HG02973 (cell line): ENCODE results near the gene SDR42E1.
"Not testable (repeated sequence)": the region's sequence is repeated elsewhere in the genome, so short reads cannot be mapped to it uniquely, and the experiment has no call there.

Source experiments
- ATAC-seq: cut with Tn5 transposase; IDR thresholded peaks from one replicate; pipeline ENCODE4 v1.9.1; 2021; ENCODE audit warnings: moderate library complexity; ENCODE audit not compliant: unreplicated experiment

Gene SDR42E1

DNA sequence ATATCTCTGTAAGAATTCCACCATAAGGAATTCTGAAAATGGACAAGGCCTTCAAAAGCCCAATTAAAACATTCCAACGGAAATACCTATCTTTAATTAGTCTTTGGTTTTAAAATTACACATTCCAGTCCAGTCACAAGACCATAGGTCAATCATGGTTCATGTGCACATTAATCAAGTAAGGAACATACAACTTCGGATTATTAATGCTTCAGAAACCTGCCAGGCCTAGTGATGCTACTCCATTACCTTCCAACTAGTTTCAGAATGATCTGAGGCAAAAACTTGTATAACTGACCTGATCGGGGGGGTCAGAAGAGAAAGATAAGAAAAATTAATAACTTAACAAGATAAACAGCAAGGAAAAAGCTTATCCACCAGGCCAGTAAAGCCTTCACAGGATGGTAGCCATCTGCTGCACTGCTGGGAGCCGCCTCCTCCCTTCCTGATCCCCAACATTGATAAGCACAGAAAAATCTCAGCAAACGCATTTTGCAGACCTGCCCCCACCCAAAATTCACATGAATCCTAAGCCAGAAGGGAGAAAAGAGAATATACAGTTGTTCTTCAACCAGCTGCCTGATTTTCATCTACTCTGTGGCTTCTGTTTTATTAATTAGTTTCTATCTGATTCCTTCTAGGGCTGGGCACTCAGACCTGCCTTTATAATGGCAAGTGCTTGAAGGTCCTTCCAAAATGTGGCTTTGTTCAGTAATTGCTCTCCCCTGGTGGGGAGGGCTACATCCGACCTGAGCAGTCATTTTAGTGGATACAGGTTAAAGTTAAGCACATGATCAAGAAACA, 6.0 kb downstream of the SDR42E1 start:
- ATAC-seq = no peak

GRCh38 chr16:82004601-82005000, 6.7 kb downstream of the SDR42E1 start:
- no peak for ATAC-seq

GRCh38 chr16:82002831-82003230, 8.4 kb downstream of the SDR42E1 start:
- no peak for ATAC-seq

- ATAC-seq = no peak
These were observed 13.5 kb downstream of the SDR42E1 start for GRCh38 chr16:81997738-81998137.

GRCh38 chr16:81996664-81997509, 14.4 kb downstream of the SDR42E1 start:
- no peak for ATAC-seq

DNA sequence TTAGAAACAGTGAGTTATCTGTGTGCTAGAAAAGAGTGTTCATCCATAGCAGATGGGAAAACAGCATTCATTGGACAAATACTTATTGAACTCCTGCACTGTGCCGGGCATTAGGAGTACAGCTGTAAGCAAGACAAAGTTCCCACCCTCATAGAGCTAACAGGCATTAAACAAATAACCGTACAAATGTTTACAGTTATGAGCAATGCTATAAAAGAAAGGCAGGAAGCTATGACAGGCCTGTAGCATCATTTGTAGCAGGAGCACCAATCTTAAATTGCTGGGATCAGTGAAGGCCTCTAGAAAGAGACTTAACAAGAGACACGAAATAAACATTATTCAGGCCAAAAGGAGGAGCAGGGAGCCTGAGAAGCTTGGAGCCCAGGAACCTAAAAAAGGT, 15.6 kb downstream of the SDR42E1 start:
- no peak for ATAC-seq

- no peak for ATAC-seq
These were observed 16.8 kb downstream of the SDR42E1 start for GRCh38 chr16:81994485-81994884.

GRCh38 chr16:81992859-81993258, 18.4 kb downstream of the SDR42E1 start:
- no peak for ATAC-seq

- ATAC-seq = no peak
These were observed 23.6 kb downstream of the SDR42E1 start for GRCh38 chr16:81987706-81988105.

- ATAC-seq = no peak
These were observed 24.1 kb downstream of the SDR42E1 start for GRCh38 chr16:81987121-81987520.

DNA sequence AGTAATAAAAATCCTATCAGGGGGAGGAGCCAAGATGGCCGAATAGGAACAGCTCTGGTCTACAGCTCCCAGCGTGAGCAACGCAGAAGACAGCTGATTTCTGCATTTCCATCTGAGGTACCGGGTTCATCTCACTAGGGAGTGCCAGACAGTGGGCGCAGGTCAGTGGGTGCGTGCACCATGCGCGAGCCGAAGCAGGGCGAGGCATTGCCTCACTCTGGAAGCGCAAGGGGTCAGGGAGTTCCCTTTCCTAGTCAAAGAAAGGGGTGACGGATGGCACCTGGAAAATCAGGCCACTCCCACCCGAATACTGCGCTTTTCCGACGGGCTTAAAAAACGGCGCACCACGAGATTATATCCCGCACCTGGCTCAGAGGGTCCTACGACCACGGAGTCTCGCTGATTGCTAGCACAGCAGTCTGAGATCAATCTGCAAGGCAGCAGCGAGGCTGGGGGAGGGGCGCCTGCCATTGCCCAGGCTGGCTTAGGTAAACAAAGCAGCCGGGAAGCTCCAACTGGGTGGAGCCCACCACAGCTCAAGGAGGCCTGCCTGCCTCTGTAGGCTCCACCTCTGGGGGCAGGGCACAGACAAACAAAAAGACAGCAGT, 33.8 kb downstream of the SDR42E1 start:
- ATAC-seq = not testable (repeated sequence)

DNA sequence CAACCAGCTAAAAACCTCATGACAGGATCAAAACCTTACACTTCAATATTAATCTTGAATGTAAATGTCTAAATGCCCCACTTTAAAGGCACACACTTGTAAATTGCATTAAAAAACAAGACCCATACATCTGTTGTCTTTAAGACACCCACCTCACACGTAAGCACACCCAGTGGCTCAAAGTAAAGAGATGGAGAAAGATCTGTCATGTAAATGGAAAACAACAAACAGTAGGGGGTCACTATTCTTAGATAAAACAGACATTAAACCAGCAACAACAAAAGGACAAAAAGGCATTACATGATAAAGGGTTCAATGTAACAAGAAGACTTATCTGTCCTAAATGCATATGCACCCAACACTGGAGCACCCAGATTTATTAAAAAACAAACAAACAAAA, 35.6 kb downstream of the SDR42E1 start:
- no peak for ATAC-seq

GRCh38 chr16:81973737-81974136, 37.5 kb downstream of the SDR42E1 start:
- ATAC-seq = no peak

GRCh38 chr16:81971853-81972252, 39.4 kb downstream of the SDR42E1 start:
- ATAC-seq = no peak

- no peak for ATAC-seq
These were observed 43.9 kb downstream of the SDR42E1 start for GRCh38 chr16:81967358-81967757.

- no peak for ATAC-seq
These were observed 46.5 kb downstream of the SDR42E1 start for GRCh38 chr16:81964808-81965207.

- ATAC-seq = no peak
These were observed 54.9 kb downstream of the SDR42E1 start for GRCh38 chr16:81956213-81956948.

DNA sequence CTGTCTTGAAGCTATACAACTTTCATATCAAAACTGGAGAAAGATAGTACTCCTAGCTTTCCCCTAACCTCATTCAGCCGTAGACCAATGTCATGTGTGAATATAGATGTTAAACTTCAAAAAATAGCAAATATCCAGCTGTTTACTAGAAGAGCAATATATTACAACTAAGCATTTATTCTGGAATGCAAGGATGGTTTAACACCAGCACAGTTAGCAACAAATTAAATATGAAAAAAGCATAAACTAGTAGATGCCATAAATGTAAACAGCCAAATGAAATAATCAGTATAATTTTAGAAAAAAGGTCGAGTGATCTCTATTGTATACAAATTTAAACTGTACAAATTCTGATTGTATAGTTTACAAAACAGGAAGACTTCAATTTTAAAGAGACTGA, 59.7 kb downstream of the SDR42E1 start:
- no peak for ATAC-seq

- ATAC-seq = no peak
These were observed 65.1 kb downstream of the SDR42E1 start for GRCh38 chr16:81946206-81946605.

GRCh38 chr16:81945665-81946064, 65.6 kb downstream of the SDR42E1 start:
- no peak for ATAC-seq

DNA sequence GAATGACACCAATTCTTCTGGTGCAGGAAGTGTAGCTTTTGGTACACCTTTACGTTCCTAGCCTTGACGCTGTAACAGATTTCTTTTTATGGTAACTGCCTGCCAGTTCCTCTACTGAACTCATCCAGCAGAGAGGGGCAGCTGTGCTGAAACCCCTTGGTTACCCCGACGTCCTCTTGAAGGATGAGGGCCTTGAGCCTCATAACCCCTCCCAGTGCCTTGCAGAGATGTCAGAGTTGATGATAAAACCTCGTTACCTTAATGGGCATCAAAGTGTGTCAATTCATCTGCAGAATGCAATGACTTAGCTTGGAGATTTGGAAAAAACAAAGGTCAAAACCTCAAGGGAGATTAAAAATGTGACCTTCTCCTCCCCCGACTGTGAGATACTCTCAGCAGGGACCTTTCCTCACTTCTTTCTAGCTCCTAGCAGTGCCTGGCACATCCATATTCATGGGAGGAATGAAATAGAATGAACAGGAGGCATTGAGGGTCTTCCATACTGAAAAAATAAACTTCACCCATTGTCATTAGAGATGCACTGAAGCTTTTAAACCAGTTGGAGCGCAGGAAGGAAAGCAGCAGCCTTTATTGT, 69.2 kb downstream of the SDR42E1 start:
- no peak for ATAC-seq
